ENCODE results near the gene SLC6A13.
"Not testable (repeated sequence)": the region's sequence is repeated elsewhere in the genome, so short reads cannot be mapped to it uniquely, and the experiment has no call there.

Gene SLC6A13

GRCh38 chr12:196436-196835, 66.2 kb downstream of the SLC6A13 start:
- no peak overlapping the region for H3K4me3 ChIP-seq (ENCODE audit: low read length)
- TF ChIP-seq ZNF274 (IDR thresholded peaks at IDR 0.05; ENCODE audit: low read depth, low read length) = no peak

GRCh38 chr12:195951-196350, 66.7 kb downstream of the SLC6A13 start:
- TF ChIP-seq ZNF274 (IDR thresholded peaks at IDR 0.05; ENCODE audit: low read depth, low read length) = no peak
- H3K4me3 ChIP-seq (ENCODE audit: low read length) = no peak overlapping the region

GRCh38 chr12:195156-195555, 67.5 kb downstream of the SLC6A13 start:
- no peak overlapping the region for H3K4me3 ChIP-seq (ENCODE audit: low read length)
- TF ChIP-seq ZNF274 (IDR thresholded peaks at IDR 0.05; ENCODE audit: low read depth, low read length) = no peak

- H3K4me3 ChIP-seq (ENCODE audit: low read length) = no peak overlapping the region
- TF ChIP-seq ZNF274 (IDR thresholded peaks at IDR 0.05; ENCODE audit: low read depth, low read length) = no peak
Observed at GRCh38 chr12:194276-194675, 68.4 kb downstream of the SLC6A13 start.

GRCh38 chr12:193261-193660, 69.4 kb downstream of the SLC6A13 start:
- TF ChIP-seq ZNF274 (IDR thresholded peaks at IDR 0.05; ENCODE audit: low read depth, low read length) = no peak
- no peak overlapping the region for H3K4me3 ChIP-seq (ENCODE audit: low read length)

- H3K4me3 ChIP-seq (ENCODE audit: low read length) = no peak overlapping the region
- TF ChIP-seq ZNF274 (IDR thresholded peaks at IDR 0.05; ENCODE audit: low read depth, low read length) = no peak
Observed at GRCh38 chr12:191541-191940, 71.1 kb downstream of the SLC6A13 start.

GRCh38 chr12:190881-191280, 71.8 kb downstream of the SLC6A13 start:
- TF ChIP-seq ZNF274 (IDR thresholded peaks at IDR 0.05; ENCODE audit: low read depth, low read length) = no peak

GRCh38 chr12:189622-189962, 73.0 kb downstream of the SLC6A13 start:
- no peak for TF ChIP-seq ZNF274 (IDR thresholded peaks at IDR 0.05; ENCODE audit: low read depth, low read length)
- H3K4me3 ChIP-seq (ENCODE audit: low read length) = no peak overlapping the region

More at GRCh38 chr12:190881-191280, 71.8 kb downstream of the SLC6A13 start:
- H3K4me3 ChIP-seq (ENCODE audit: low read length) = no peak overlapping the region

GRCh38 chr12:188910-189621, 73.6 kb downstream of the SLC6A13 start:
- TF ChIP-seq ZNF274 (IDR thresholded peaks at IDR 0.05; ENCODE audit: low read depth, low read length) = no peak
- peak overlapping the region; percentile 32; the same call in 1 of the 2 replicates for H3K4me3 ChIP-seq (ENCODE audit: low read length)

GRCh38 chr12:187986-188909, 74.4 kb downstream of the SLC6A13 start:
- not testable (repeated sequence) for H3K4me3 ChIP-seq (ENCODE audit: low read length)

GRCh38 chr12:186006-186625, 76.5 kb downstream of the SLC6A13 start:
- no peak overlapping the region for H3K4me3 ChIP-seq (ENCODE audit: low read length)
- TF ChIP-seq ZNF274 (IDR thresholded peaks at IDR 0.05; ENCODE audit: low read depth, low read length) = no peak

GRCh38 chr12:185576-185955, 77.1 kb downstream of the SLC6A13 start:
- no peak overlapping the region for H3K4me3 ChIP-seq (ENCODE audit: low read length)
- no peak for TF ChIP-seq ZNF274 (IDR thresholded peaks at IDR 0.05; ENCODE audit: low read depth, low read length)

- no peak for TF ChIP-seq ZNF274 (IDR thresholded peaks at IDR 0.05; ENCODE audit: low read depth, low read length)
- no peak overlapping the region for H3K4me3 ChIP-seq (ENCODE audit: low read length)
Observed at GRCh38 chr12:184811-185575, 77.6 kb downstream of the SLC6A13 start.

GRCh38 chr12:182381-182892, 80.2 kb downstream of the SLC6A13 start:
- TF ChIP-seq ZNF274 (IDR thresholded peaks at IDR 0.05; ENCODE audit: low read depth, low read length) = no peak
- no peak overlapping the region for H3K4me3 ChIP-seq (ENCODE audit: low read length)

Measured in GM08714 (cell line).